GM21447 (cell line): ENCODE measurements around the gene EBLN2.

Experiments
- ATAC-seq: cut with Tn5 transposase; IDR thresholded peaks from one replicate; pipeline ENCODE4 v1.9.1; 2021; ENCODE audit not compliant: unreplicated experiment

The EBLN2 gene

GRCh38 chr3:73061416-73061815 lies at the start of gene EBLN2:
Gene EBLN2, plus strand, starts transcription at chr3:73061659. Its CDS starts 423 bp downstream, at chr3:73062082.
- no peak for ATAC-seq

GRCh38 chr3:73018298-73018697 lies 43.2 kb upstream of the EBLN2 start:
- no peak for ATAC-seq

- no peak for ATAC-seq
Observed at GRCh38 chr3:73018790-73019441, 42.5 kb upstream of the EBLN2 start.

GRCh38 chr3:73021301-73021835 lies 40.1 kb upstream of the EBLN2 start:
- no peak for ATAC-seq

- ATAC-seq: no peak
Observed at GRCh38 chr3:73024836-73025235, 36.6 kb upstream of the EBLN2 start.

GRCh38 chr3:73026111-73026759 lies 35.2 kb upstream of the EBLN2 start:
- ATAC-seq: no peak

- no peak for ATAC-seq
Observed at GRCh38 chr3:73026760-73027113, 34.7 kb upstream of the EBLN2 start.

- ATAC-seq: no peak
Observed at GRCh38 chr3:73028803-73029202, 32.7 kb upstream of the EBLN2 start.

- ATAC-seq: no peak
Observed at GRCh38 chr3:73029321-73029796, 32.1 kb upstream of the EBLN2 start.

GRCh38 chr3:73030073-73030597 lies 31.3 kb upstream of the EBLN2 start:
- no peak for ATAC-seq

- no peak for ATAC-seq
Observed at GRCh38 chr3:73031573-73032103, 29.8 kb upstream of the EBLN2 start.

- no peak for ATAC-seq
Observed at GRCh38 chr3:73036694-73037591, 24.5 kb upstream of the EBLN2 start.

- ATAC-seq: no peak
Observed at GRCh38 chr3:73041537-73041936, 19.9 kb upstream of the EBLN2 start.

GRCh38 chr3:73043414-73043813 lies 18.0 kb upstream of the EBLN2 start:
- ATAC-seq: no peak

GRCh38 chr3:73045391-73045790 lies 16.1 kb upstream of the EBLN2 start:
- ATAC-seq: no peak

GRCh38 chr3:73046195-73046594 lies 15.3 kb upstream of the EBLN2 start:
- ATAC-seq: no peak

- ATAC-seq: no peak
Observed at GRCh38 chr3:73049319-73049718, 12.1 kb upstream of the EBLN2 start.

GRCh38 chr3:73052857-73053256 lies 8.6 kb upstream of the EBLN2 start:
- ATAC-seq: no peak

- ATAC-seq: no peak
Observed at GRCh38 chr3:73055583-73055982, 5.9 kb upstream of the EBLN2 start.

GRCh38 chr3:73056014-73056844 lies 5.2 kb upstream of the EBLN2 start:
- no peak for ATAC-seq
